C4-2B (cell line): ENCODE data around the gene PRSS27.

Experiments used
- CTCF ChIP-seq: fragments of 450-650 bp; conservative IDR thresholded peaks from 2 replicates; pipeline ENCODE4 v1.5.1; 2017; ENCODE audit warnings: mild to moderate bottlenecking
- ZFX ChIP-seq: fragments of 450-650 bp; IDR thresholded peaks from 2 replicates; pipeline ENCODE4 v1.6.1; 2017

GRCh38 chr16:2699791-2700600 is 20.0 kb downstream of the PRSS27 start:
- TF ChIP-seq CTCF (no peak), ZFX (no peak)
